HG03520 (cell line): ENCODE measurements around the gene CRTC3.
"Not testable (repeated sequence)": the region's sequence is repeated elsewhere in the genome, so short reads cannot be mapped to it uniquely, and the experiment has no call there.

Source experiments
- ATAC-seq: cut with Tn5 transposase; IDR thresholded peaks from one replicate; pipeline ENCODE4 v1.9.1; 2021; ENCODE audit warnings: mild to moderate bottlenecking, moderate library complexity; ENCODE audit not compliant: unreplicated experiment

Gene CRTC3

GRCh38 chr15:90645873-90646575 lies 116.3 kb downstream of the CRTC3 start:
- no peak for ATAC-seq

- no peak for ATAC-seq
These were observed 117.1 kb downstream of the CRTC3 start for GRCh38 chr15:90646662-90647305.

- ATAC-seq = no peak
These were observed 117.6 kb downstream of the CRTC3 start for GRCh38 chr15:90647326-90647725.

- peak; percentile 57 for ATAC-seq
These were observed 118.7 kb downstream of the CRTC3 start for GRCh38 chr15:90648137-90649070.

- no peak for ATAC-seq
These were observed 120.6 kb downstream of the CRTC3 start for GRCh38 chr15:90650117-90650955.

- ATAC-seq = no peak
These were observed 121.4 kb downstream of the CRTC3 start for GRCh38 chr15:90650956-90651689.

GRCh38 chr15:90654233-90655136 lies 124.8 kb downstream of the CRTC3 start:
- ATAC-seq = no peak

- not testable (repeated sequence) for ATAC-seq
These were observed 127.9 kb downstream of the CRTC3 start for GRCh38 chr15:90657520-90658172.

- ATAC-seq = no peak
These were observed 129.8 kb downstream of the CRTC3 start for GRCh38 chr15:90659481-90659880.

GRCh38 chr15:90660195-90660998 lies 130.7 kb downstream of the CRTC3 start:
- peak; percentile 57 for ATAC-seq

- ATAC-seq = not testable (repeated sequence)
These were observed 131.2 kb downstream of the CRTC3 start for GRCh38 chr15:90660999-90661330.

- not testable (repeated sequence) for ATAC-seq
These were observed 134.3 kb downstream of the CRTC3 start for GRCh38 chr15:90664081-90664461.

GRCh38 chr15:90664650-90665287 lies 135.0 kb downstream of the CRTC3 start:
- ATAC-seq = no peak

- ATAC-seq = peak; percentile 44
These were observed 135.8 kb downstream of the CRTC3 start for GRCh38 chr15:90665288-90666134.

- ATAC-seq = no peak
These were observed 136.6 kb downstream of the CRTC3 start for GRCh38 chr15:90666135-90666909.
